ENCODE results near the gene EBF3.

EBF3 gene

DNA sequence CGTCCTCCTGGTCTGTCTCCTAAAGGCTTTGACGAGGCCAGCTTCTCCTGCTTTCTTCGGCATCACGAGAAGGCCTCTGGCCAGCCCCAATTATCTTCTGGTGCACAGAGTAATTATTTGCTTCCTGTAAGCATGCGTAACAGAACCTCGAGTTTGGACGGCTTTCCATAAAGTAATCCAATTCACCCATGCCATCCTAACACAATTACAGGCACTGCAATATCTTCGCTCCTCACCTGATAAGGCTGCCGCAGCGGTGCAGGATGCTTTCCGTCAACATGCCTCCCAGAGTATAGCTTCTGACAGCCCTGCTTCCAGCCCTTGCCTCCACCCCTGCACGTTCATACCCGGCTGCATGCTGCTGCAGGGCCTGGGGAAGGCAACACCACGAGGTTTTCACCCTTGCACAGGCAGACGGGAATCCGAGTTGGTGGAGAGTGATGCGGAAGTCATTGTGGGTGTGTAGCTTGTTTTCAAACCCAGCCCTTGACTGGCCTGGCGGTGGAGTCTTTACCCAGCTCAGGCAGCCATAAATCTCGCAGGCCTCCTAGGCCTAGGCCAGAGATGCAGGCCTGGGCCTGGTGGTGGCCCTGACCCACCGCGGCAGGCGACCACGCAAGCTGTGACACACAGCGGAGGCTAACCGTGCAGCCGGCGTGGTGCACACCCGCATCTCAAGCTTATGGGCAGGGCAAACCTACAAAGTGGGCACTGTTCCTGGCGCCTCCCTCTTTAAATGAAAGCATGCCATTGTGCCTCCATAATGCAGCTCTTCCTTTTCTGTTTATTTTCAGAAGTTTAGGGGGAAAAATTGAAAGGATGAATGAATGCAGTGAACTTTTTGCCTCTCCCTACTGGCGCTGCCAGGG lies 12.7 kb downstream of the EBF3 start:
- Mint-ChIP-seq H3K4me3 (no peak overlapping the region), H3K9me3 (no peaks in the 10 kb centered on the region), H3K4me1 (ENCODE audit: low read depth) (peaks cover 2% of the 10 kb centered on the region), H3K36me3 (ENCODE audit: low read depth) (no peaks in the 10 kb centered on the region), H3K27ac (no peak overlapping the region), H3K27me3 (ENCODE audit: low read depth) (peaks cover 35% of the 10 kb centered on the region)
- DNase-seq (ENCODE audit: low spot score): no peak

DNA sequence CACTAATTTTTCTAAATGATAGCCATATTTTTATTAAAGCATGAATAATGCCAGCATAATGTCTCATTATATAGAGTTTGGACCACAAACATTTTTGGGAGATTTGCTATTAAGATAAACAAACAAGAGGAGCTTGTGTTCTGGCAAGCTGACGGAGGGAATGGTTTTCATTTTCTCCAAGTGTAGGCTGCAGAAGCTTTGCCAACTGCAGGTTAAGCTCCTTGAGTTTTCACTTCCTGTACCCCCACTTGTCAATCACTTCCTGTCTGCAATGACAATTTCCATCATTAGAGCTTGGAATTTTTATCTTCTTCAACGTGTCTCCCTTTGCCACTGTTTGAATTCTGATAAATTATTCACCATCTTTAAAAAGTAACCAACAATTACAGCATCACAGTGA lies 13.4 kb downstream of the EBF3 start:
- Mint-ChIP-seq H3K27me3 (ENCODE audit: low read depth) (peaks cover 30% of the 10 kb centered on the region), H3K9me3 (no peaks in the 10 kb centered on the region), H3K27ac (no peak overlapping the region), H3K4me1 (ENCODE audit: low read depth) (peaks cover 2% of the 10 kb centered on the region), H3K4me3 (no peak overlapping the region), H3K36me3 (ENCODE audit: low read depth) (no peaks in the 10 kb centered on the region)
- DNase-seq (ENCODE audit: low spot score): no peak

DNA sequence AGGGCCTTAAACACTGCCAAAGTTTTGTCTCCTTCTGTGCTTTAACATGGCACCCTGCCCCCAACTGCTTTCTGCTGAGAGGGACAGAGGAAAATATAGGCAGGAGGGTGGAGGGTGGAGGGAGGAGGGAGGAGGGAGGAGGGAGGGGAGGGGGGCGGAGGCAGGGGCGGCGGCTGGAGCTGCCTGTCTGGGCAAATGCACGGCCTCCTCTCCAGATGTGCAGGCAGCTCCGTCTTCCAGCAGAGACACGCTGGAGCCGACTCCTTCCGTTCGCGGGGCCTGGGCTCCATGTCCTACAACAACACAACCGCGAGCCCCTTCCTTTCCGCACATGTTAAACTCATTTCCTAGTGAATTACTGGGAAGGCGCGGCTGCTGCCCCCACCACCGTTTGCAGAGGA lies 14.2 kb downstream of the EBF3 start:
- no peaks in the 10 kb centered on the region for H3K9me3 Mint-ChIP-seq
- H3K36me3 Mint-ChIP-seq (ENCODE audit: low read depth): no peaks in the 10 kb centered on the region
- peaks cover 2% of the 10 kb centered on the region for H3K4me1 Mint-ChIP-seq (ENCODE audit: low read depth)
- H3K4me3 Mint-ChIP-seq: no peak overlapping the region
- H3K27ac Mint-ChIP-seq: no peak overlapping the region
- peaks cover 22% of the 10 kb centered on the region for H3K27me3 Mint-ChIP-seq (ENCODE audit: low read depth)
- no peak for DNase-seq (ENCODE audit: low spot score)

DNA sequence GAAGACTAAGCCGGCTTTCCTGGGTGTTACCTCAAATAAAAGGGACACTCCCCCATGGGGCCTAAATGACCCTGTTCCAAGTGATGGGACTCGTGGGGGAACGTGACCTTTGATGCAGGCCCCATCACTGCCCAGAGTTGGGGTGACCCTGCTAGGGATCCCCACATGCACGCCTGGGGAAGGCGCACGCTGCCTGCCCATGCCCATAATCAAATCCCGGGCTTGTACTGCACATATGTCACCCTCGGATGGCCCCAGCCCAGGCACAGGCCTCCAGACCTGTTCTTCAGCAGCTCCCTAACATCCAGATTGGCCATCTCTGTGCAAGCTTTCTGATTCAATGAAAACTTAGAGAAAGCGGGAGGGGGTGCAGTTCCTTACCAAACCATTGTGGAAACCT lies 14.7 kb downstream of the EBF3 start:
- H3K4me1 Mint-ChIP-seq (ENCODE audit: low read depth): peaks cover 2% of the 10 kb centered on the region
- no peak overlapping the region for H3K27ac Mint-ChIP-seq
- H3K27me3 Mint-ChIP-seq (ENCODE audit: low read depth): peaks cover 18% of the 10 kb centered on the region
- no peak overlapping the region for H3K4me3 Mint-ChIP-seq
- H3K36me3 Mint-ChIP-seq (ENCODE audit: low read depth): no peaks in the 10 kb centered on the region
- no peaks in the 10 kb centered on the region for H3K9me3 Mint-ChIP-seq
- DNase-seq (ENCODE audit: low spot score): no peak

DNA sequence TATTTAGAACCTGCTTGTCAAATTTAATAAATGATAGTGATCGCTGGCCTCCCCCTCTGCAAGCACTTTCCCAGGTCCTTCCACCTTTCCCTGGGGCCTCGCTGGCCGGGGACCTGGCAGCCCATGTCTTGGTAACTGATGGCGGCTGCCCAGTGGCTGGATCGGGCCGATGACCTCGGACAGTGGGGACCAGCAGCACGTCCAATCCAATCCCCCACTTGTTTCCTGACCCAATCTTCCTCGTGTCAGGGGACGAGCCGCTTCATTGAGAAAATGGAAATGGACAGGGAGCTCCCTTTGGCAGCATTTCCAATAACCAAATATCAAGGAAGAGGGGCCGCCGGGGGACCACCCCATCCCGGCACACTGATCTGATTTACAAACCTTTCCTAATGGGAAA lies 17.2 kb downstream of the EBF3 start:
- peaks cover 10% of the 10 kb centered on the region for H3K27me3 Mint-ChIP-seq (ENCODE audit: low read depth)
- H3K4me3 Mint-ChIP-seq: no peak overlapping the region
- no peak overlapping the region for H3K27ac Mint-ChIP-seq
- no peaks in the 10 kb centered on the region for H3K9me3 Mint-ChIP-seq
- no peak for DNase-seq (ENCODE audit: low spot score)
- no peaks in the 10 kb centered on the region for H3K36me3 Mint-ChIP-seq (ENCODE audit: low read depth)
- H3K4me1 Mint-ChIP-seq (ENCODE audit: low read depth): peaks cover 2% of the 10 kb centered on the region

DNA sequence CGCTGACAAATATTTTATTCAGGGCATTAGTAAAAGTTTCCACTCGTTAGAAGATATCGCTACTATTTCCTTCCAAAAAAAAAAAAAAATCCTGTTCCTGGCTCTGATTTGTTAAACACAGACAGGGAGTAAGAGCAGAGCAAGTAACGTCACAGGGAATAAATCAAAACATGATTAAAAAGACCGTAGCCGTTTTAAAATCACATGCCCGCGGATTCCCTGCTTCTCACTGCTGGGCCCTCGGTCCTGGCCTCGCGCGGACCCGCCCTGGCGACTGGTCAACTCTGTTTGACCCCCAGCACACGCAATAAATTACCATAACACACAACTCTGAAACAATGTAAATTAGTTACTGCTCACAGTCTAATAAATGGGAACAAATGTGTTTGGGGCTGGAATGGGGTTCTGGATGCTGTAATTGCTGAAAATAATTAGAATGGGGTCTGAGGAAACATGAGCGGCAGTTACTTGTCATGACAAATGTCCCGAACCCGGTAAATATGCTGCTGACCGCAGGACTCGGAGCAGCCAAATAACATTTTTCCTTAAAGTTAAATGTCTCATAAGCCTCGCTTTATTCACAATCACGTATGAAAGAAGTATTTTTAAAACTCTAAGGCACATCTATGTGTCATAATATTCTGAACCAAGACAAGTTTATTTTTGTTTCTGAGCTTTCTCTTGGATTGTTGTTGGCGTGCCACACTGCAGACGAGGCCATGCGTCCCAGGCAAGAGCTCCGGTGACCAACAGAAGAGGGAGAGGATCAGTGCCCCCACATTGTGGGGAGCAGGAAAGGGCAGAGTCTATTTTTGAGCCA lies 17.9 kb downstream of the EBF3 start:
- Mint-ChIP-seq H3K27ac (no peak overlapping the region), H3K27me3 (ENCODE audit: low read depth) (peaks cover 8% of the 10 kb centered on the region), H3K4me3 (no peak overlapping the region), H3K36me3 (ENCODE audit: low read depth) (no peaks in the 10 kb centered on the region), H3K4me1 (ENCODE audit: low read depth) (peaks cover 2% of the 10 kb centered on the region), H3K9me3 (no peaks in the 10 kb centered on the region)
- no peak for DNase-seq (ENCODE audit: low spot score)

DNA sequence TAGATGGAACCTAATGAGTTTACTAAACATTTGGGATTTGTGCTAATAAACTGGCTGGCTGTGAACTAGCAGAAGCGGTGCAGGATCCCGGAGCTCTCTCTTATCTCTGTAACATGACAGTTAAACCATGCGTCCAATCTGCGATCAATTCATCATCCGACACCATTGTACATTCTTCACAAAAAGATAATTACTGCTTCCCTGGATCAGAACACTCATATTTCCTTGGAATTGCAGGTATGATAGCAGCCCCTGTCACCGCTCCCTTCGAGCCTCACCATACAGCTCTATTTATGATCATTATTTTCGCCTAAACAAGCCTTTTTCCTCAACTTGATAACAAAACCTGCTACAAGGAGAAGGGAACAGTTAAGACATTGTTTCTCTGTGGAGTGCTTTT lies 18.5 kb downstream of the EBF3 start:
- H3K36me3 Mint-ChIP-seq (ENCODE audit: low read depth): no peaks in the 10 kb centered on the region

DNA sequence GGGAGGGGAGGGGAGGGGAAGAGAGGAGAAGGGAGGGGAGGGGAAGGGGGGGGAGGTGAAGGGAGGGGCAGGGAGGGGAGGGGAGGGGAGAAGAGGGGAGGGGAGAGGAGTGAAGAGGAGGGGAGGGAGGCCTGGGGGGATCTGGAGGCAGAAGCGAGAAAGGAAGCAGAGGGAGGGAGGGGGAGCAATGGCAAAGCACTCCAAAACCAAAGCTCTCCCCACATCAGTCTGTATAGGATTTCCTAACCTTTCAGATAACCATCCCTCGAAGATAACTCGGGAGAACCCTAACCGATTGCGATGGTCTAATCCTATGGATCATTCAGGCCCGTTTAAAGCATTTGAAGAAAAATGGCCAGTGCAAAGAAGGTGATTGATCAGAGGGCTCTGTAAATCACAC lies 19.0 kb downstream of the EBF3 start:
- DNase-seq (ENCODE audit: low spot score): no peak
- Mint-ChIP-seq H3K27ac (no peak overlapping the region), H3K36me3 (ENCODE audit: low read depth) (no peaks in the 10 kb centered on the region), H3K9me3 (no peaks in the 10 kb centered on the region), H3K27me3 (ENCODE audit: low read depth) (peaks cover 3% of the 10 kb centered on the region), H3K4me3 (no peak overlapping the region), H3K4me1 (ENCODE audit: low read depth) (no peaks in the 10 kb centered on the region)

More for the DNA sequence above, 18.5 kb downstream of the EBF3 start:
- peaks cover 4% of the 10 kb centered on the region for H3K27me3 Mint-ChIP-seq (ENCODE audit: low read depth)
- no peak for DNase-seq (ENCODE audit: low spot score)
- no peak overlapping the region for H3K27ac Mint-ChIP-seq
- H3K4me1 Mint-ChIP-seq (ENCODE audit: low read depth): no peaks in the 10 kb centered on the region
- no peaks in the 10 kb centered on the region for H3K9me3 Mint-ChIP-seq
- no peak overlapping the region for H3K4me3 Mint-ChIP-seq

DNA sequence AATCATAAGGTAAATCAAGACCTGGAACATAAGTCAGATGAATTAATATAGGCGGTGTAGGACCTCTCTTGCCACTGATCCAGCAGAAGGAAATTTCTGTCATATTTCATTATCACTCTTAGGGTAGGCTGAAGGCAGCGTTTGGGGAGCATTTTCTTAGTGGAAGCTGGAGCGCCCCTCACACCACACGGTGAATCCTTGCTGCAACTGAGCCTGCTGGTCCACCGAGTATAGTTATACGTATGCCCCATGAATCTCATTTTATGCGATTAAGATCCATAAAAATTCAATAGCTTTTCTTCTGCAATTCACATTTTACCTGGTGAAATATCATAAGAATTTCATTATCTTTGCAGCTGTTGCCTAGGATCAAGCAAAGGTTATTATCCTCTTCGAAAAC lies 19.6 kb downstream of the EBF3 start:
- no peaks in the 10 kb centered on the region for H3K36me3 Mint-ChIP-seq (ENCODE audit: low read depth)
- H3K27me3 Mint-ChIP-seq (ENCODE audit: low read depth): peaks cover 2% of the 10 kb centered on the region
- H3K4me1 Mint-ChIP-seq (ENCODE audit: low read depth): no peaks in the 10 kb centered on the region
- H3K4me3 Mint-ChIP-seq: no peak overlapping the region
- DNase-seq (ENCODE audit: low spot score): no peak
- no peaks in the 10 kb centered on the region for H3K9me3 Mint-ChIP-seq
- H3K27ac Mint-ChIP-seq: no peak overlapping the region

DNA sequence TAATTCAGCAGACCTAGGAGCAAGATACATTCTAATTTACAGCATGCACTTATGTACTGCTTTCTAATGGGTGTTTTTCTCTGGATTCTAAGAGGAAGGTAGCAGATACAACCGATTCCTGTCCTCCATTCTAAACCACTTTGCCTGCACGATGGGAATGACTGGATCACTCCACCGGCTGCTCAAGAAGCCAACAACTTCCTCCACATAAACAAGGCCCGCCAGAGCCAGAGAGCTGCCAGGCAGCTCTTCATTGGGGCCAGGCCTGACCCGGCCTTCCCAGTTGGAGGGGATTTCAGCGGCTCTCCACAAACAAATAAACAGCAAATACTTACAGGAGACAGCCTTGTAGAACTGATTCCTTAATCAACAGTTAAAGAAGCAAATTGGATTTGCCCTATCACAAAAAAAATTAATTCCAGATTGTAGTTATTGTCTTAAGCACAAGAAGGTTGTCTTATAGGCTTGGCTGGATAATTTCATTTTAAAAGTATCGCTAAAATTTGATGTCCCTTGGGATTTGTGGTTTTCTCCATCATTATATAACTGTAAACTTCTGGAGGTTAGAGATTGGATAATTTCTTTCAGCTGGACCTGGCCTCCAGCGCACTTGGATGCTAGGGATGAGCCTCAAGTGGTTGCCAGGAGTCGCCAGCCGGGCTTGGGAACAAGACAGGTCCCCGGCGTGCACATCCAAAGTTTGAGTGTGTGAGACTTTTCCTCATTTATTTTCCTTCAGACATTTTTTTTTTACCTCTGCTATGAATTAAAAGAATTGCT lies 20.9 kb downstream of the EBF3 start:
- H3K4me3 Mint-ChIP-seq: no peak overlapping the region
- no peak overlapping the region for H3K27ac Mint-ChIP-seq
- no peaks in the 10 kb centered on the region for H3K36me3 Mint-ChIP-seq (ENCODE audit: low read depth)
- no peaks in the 10 kb centered on the region for H3K27me3 Mint-ChIP-seq (ENCODE audit: low read depth)
- DNase-seq (ENCODE audit: low spot score): no peak
- H3K9me3 Mint-ChIP-seq: no peaks in the 10 kb centered on the region
- H3K4me1 Mint-ChIP-seq (ENCODE audit: low read depth): no peaks in the 10 kb centered on the region

DNA sequence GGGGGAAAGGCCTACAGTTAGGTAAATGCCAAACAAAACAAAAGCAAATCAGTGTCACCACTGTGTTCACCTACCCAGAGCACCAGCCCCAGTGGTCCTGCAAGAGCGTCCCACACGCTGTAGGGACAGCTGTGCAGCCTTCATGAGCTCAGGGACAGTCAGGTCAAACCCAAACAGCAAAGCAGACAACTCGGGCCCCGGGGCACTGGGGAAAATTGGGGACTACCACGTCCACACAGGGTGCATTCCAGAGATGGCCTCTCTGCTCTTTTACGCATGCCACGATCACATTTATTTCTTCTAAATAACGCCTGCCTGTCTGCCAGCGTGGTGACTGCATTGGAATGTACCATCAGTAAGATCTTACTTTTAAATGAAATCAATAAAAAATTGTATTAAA lies 21.7 kb downstream of the EBF3 start:
- no peak overlapping the region for H3K27ac Mint-ChIP-seq
- no peaks in the 10 kb centered on the region for H3K36me3 Mint-ChIP-seq (ENCODE audit: low read depth)
- H3K4me1 Mint-ChIP-seq (ENCODE audit: low read depth): no peaks in the 10 kb centered on the region
- no peaks in the 10 kb centered on the region for H3K27me3 Mint-ChIP-seq (ENCODE audit: low read depth)
- H3K9me3 Mint-ChIP-seq: no peaks in the 10 kb centered on the region
- DNase-seq (ENCODE audit: low spot score): no peak
- no peak overlapping the region for H3K4me3 Mint-ChIP-seq

DNA sequence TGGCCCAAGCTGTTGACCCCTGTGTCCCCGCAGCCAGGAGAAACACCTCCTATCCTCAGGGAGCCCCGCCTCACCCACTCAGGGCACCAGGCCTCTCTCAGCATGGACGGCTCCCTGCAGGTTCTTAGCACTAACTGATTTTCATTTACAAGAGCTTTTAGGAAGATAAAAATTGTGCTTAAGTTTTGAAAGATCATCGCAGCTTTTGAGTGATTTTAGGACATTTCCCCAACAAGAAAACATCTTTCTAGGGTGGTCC lies 22.1 kb downstream of the EBF3 start:
- Mint-ChIP-seq H3K27me3 (ENCODE audit: low read depth) (no peaks in the 10 kb centered on the region), H3K36me3 (ENCODE audit: low read depth) (no peaks in the 10 kb centered on the region), H3K4me1 (ENCODE audit: low read depth) (no peaks in the 10 kb centered on the region), H3K4me3 (no peak overlapping the region), H3K9me3 (no peaks in the 10 kb centered on the region), H3K27ac (no peak overlapping the region)
- DNase-seq (ENCODE audit: low spot score): no peak

DNA sequence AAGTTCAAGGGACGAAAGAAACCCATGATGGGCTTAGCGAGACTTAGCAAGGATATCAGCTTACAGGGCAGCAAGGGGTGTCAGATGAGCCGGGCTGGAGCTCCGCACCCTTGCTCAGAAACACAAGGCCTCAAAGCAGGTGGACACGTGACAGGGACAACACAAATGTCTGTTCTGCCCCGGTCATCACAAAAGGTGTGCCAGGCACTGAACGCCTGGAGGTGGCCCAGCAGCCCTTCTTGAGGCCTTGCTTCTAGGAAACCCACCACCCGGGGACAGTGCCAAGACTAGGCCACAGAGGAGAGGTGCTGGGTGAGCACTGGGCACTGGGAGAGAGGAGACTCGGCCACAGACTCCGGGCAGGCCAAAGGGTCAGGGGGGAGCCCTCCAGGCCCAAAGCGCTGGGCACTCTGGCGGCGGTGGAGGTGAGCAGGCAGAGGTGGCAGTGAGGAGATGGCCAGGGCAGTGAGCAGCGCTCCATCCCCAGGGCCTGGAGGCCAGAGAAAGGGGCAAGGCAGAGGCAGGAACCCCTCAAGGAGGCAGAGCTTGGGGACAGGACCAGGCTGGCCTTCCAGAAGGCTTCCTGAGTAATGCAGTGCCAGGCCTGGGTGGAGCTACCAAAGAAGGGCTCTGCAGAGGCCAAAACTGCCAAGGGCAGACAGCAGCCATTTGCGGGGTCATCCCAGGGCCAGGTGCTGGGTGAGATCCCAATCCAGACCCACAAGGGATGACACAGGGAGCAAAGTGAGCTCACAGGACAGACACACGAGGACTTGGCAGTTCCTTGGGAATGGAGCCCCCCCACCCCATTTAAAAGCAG lies 22.7 kb downstream of the EBF3 start:
- no peak for DNase-seq (ENCODE audit: low spot score)
- Mint-ChIP-seq H3K4me1 (ENCODE audit: low read depth) (no peaks in the 10 kb centered on the region), H3K27me3 (ENCODE audit: low read depth) (no peaks in the 10 kb centered on the region), H3K36me3 (ENCODE audit: low read depth) (no peaks in the 10 kb centered on the region), H3K27ac (no peak overlapping the region), H3K4me3 (no peak overlapping the region), H3K9me3 (no peaks in the 10 kb centered on the region)

Data from T-helper 2 cell treated with Interferon-gamma antibody and Interleukin-4, amounts not matched to agents 5 μg/mL and 100 μg/mL, for 36 hours (primary cell).